ENCODE results near the gene ALOXE3. TPM values are rescaled to one million over a fixed set of nuclear protein-coding genes. Genes with fewer than 3 reads are reported as not detected.

The ALOXE3 gene
- total RNA-seq, 1 experiment from 2014 or later, result 0.13 TPM

DNA sequence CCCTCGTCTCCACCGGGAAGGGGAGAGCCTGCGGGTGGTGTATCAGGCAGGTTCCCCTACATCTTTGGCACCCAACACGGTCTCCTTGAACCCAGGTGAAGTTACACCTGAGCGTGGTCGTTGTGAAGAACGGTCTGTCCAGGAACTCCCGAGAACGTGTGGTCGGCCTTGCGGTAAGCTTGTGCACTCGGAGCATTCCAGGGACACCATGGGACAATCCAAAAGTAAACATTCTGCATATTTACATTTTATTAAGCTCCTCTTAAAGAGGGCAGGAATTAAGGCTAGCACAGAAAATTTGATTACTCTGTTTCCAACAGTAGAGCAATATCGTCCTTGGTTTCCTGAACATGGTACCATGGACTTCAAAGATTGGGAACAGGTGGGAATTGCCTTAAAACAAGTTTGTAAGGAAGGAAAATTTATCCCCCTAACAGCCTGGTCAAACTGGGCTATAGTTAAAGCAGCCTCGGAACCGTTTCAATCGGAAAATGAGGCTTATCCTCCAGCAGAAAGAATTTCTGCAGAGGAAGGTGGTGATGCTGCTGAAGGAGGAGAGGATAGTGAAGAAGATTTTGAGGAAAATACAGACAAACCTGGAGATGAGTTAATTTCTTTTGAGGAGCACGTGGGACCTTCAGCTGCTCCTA is 61.2 kb downstream of the ALOXE3 start:
- Histone ChIP-seq H2BK20ac (ENCODE audit: low read depth, low read length, poor library complexity, severe bottlenecking) (no peak overlapping the region), H2BK15ac (ENCODE audit: low read depth, low read length) (no peak overlapping the region), H3K4me2 (ENCODE audit: insufficient read depth, insufficient read length, low read length) (no peak overlapping the region), H2BK12ac (ENCODE audit: insufficient read length, low read depth, low read length) (no peak overlapping the region), H2AFZ (ENCODE audit: low read length) (no peak overlapping the region), H3K23me2 (ENCODE audit: insufficient read length, low read depth, low read length, poor library complexity, severe bottlenecking) (no peaks in the 10 kb centered on the region), H4K20me1 (ENCODE audit: control insufficient read depth, insufficient read depth, insufficient read length) (no peaks in the 10 kb centered on the region), H3K56ac (ENCODE audit: insufficient read length, low read depth, low read length) (no peak overlapping the region), H3K79me2 (ENCODE audit: insufficient read depth, low read length) (no peaks in the 10 kb centered on the region), H2BK5ac (ENCODE audit: insufficient read length, low read length) (no peak overlapping the region), H3K18ac (ENCODE audit: insufficient read length, low read depth, low read length) (no peak overlapping the region), H4K91ac (ENCODE audit: insufficient read length, low read depth, low read length) (no peak overlapping the region), H2BK120ac (ENCODE audit: low read depth, low read length, poor library complexity, severe bottlenecking) (no peak overlapping the region), H3K14ac (ENCODE audit: insufficient read depth, low read length) (no peak overlapping the region), H3K79me1 (ENCODE audit: insufficient read depth, low read depth, low read length, poor library complexity, severe bottlenecking) (no peaks in the 10 kb centered on the region), H4K5ac (ENCODE audit: insufficient read length, low read depth, low read length) (no peak overlapping the region), H3K4ac (ENCODE audit: low read depth, low read length) (no peak overlapping the region), H3K4me1 (ENCODE audit: insufficient read depth, low read length) (no peaks in the 10 kb centered on the region), H4K8ac (replicated peaks; ENCODE audit: insufficient read length, low read depth, low read length) (no peak overlapping the region), H2AK5ac (ENCODE audit: insufficient read length, low read length) (no peak overlapping the region), H3K9ac (ENCODE audit: extremely low read depth, insufficient read length, low read length) (no peak overlapping the region), H3K27ac (ENCODE audit: insufficient read length, low read depth, low read length) (no peak overlapping the region), H3K23ac (ENCODE audit: insufficient read length, low read depth, low read length) (no peak overlapping the region), H3K9me3 (ENCODE audit: control insufficient read depth, low read depth, low read length) (no peaks in the 10 kb centered on the region), H3T11ph (ENCODE audit: low read length) (no peak overlapping the region), H3K27me3 (ENCODE audit: insufficient read depth, low read length) (no peaks in the 10 kb centered on the region; the same call in 1 of the 2 replicates)
- TF ChIP-seq CTCF (conservative IDR thresholded peaks at IDR 0.05), result no peak
- H3K36me3 Mint-ChIP-seq (ENCODE audit: insufficient read depth in 1 of 3, low read depth in 3 of 3), result no peaks in the 10 kb centered on the region
- H3K4me3 Mint-ChIP-seq, result no peak overlapping the region; a peak in 1 of 5 replicates
- H3K27ac Mint-ChIP-seq, result no peak overlapping the region
- H3K9me3 Mint-ChIP-seq, result no peaks in the 10 kb centered on the region
- no peak for DNase-seq
- no CpG with 5 or more reads among the region's 17 CpGs for WGBS (ENCODE audit: extremely low coverage, insufficient read length, low lambda C conversion rate)
- peaks cover 19 to 21% of the 10 kb centered on the region in 2 experiments for H3K4me1 Mint-ChIP-seq
- peaks cover 57% of the 10 kb centered on the region for H3K27me3 Mint-ChIP-seq (ENCODE audit: low read depth)

Measured in H9 (cell line).